GM21723 (cell line): ENCODE measurements around the gene ATAD1.
"Not testable (repeated sequence)": the region's sequence is repeated elsewhere in the genome, so short reads cannot be mapped to it uniquely, and the experiment has no call there.

Source experiments
- ATAC-seq: cut with Tn5 transposase; IDR thresholded peaks from one replicate; pipeline ENCODE4 v1.9.1; 2021; ENCODE audit warnings: mild to moderate bottlenecking, moderate library complexity; ENCODE audit not compliant: unreplicated experiment

Gene ATAD1, protein sequence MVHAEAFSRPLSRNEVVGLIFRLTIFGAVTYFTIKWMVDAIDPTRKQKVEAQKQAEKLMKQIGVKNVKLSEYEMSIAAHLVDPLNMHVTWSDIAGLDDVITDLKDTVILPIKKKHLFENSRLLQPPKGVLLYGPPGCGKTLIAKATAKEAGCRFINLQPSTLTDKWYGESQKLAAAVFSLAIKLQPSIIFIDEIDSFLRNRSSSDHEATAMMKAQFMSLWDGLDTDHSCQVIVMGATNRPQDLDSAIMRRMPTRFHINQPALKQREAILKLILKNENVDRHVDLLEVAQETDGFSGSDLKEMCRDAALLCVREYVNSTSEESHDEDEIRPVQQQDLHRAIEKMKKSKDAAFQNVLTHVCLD

DNA sequence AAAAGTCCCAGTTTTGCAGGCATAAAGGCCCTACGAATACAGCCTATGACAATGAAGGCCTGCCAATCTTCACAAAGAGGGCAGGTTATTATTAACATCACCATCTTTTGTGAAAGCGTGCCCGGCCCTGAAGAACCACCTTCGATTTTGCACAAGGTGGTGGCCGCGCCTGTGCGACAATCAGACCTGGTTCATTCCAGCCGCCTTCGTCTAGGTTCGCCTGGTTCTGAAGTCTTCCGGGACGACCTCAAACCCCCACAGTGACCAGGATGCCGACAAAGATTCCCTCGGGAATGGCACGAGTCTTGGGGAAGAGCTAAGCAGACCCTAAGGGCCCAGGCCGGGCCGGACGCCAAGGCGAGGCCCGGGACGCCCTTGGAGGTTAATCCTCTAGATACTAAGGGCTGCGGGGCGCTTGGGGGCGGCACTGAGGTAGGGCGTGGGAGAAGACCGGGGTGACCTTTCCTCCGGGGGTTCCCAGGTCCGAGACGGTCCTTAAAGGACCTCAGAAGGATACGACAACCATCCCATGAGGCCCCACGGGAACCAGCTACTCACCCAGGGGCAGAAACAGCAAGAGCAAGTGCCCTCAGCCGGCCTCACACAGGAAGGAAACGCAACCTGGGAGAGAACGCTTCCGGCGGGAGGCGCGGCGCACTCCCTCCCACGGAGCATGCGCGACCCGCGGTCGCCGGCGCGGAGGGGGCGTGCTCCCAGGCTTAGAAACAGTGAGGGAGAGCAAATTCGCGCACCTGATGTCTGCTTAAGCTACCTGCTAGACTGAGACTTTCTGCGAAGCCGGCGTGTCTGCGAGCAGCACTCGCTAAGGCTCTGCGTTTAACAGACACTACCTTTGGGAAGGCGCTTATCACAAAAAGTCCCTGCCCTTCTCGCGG lies at the start of gene ATAD1:
Gene ATAD1, minus strand, starts transcription at position 618 of the 896 bp plus-strand sequence. CDS start 3,627 bp downstream, outside the sequence.
- peak; percentile 68 for ATAC-seq

DNA sequence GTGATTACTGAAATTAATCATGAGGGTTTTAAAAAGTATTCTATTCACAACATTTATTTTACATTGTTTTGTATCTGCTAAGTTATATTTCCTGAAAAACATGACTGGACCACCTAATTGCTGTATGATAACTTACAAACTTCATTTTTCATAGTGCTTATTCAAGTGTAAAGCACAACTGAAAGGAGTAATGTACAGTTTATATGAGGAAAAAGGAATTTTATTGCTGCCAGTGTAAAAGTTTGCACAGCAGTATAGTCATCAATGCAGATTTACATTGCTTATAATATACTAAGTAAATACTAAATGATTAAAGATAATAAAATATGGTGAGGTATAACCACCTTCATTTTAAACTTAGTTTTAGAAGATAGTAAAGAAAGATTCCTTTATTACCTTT lies 49.4 kb upstream of the ATAD1 start:
- no peak for ATAC-seq

DNA sequence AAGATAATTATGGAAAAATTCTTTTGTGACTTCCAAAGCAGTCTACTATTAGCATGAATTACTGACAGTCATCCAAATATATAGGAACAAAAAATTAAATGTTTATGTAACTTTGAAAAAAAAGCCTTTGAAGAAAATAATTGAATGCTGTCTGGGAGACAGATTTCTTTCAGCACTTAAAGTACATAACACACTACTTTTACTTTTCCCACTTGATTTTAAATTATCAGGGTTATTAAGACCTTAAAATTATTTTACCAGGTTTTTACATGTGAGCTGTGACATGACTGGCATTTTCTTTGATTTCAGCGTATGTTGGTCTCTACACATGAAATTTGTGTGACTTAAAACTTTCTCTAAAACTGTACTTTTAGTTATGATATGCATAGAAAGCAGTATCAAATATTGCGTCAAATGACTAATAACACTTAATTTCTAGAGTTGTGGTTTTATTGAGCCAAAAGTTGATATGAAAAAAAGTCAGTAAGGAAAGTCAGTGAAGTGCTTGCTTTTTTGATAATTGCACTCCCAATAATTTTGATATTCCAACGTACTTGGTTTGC lies 48.5 kb upstream of the ATAD1 start:
- no peak for ATAC-seq

DNA sequence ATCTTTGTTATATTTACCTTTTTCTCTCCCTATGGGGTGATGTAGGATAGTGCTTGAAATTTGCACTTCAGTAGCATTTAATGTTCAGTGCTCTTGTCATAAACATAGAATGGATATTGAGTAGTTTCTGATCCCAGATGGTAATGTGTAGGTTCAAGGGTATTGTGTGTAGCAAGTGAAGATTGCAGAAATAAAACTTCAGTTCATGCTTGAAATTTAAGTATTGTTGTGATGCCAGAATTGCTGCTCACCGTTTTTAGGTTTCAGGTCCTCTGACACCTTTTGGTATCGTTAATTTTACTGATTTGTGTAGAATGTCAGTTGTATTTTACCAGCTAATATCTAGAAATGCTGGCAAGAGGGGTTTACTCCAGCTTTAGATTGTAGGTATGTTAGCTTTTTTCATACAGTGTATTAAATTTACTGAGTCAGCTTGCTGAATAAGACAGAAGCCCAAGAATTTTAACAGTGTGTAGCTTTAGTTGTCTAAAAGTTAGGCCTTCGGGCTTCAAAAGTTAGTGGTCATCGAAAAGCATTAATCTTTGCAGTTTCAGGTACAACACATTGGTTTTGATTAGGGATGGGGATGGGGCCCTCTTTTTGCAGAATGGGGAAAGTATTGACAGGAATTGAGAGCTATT lies 47.3 kb upstream of the ATAD1 start:
- ATAC-seq, result no peak

DNA sequence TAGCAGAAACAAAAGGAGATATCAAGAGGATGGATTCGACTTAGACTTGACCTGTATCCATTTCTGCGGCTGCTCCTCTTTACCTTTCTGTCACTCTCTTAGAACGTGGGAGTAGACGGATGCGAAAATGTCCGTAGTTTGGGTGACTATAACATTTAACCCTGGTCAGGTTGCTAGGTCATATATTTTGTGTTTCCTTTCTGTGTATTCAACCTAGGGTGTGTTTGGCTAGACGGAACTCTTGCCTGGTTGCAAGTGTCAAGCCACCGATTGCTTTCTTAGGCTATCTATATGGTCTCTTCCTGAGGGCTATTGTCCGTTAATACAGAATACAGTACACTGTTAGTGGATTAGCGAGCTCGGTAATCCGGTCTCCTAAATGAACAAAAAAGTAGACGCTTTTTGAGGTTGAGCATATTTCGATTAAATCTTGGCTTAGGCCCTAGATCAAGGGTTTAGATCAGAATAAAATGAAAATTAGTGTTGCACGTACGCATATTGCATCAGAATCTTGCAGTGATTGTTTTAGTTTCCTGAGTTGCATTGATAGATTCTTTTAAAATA lies 46.6 kb upstream of the ATAD1 start:
- no peak for ATAC-seq

DNA sequence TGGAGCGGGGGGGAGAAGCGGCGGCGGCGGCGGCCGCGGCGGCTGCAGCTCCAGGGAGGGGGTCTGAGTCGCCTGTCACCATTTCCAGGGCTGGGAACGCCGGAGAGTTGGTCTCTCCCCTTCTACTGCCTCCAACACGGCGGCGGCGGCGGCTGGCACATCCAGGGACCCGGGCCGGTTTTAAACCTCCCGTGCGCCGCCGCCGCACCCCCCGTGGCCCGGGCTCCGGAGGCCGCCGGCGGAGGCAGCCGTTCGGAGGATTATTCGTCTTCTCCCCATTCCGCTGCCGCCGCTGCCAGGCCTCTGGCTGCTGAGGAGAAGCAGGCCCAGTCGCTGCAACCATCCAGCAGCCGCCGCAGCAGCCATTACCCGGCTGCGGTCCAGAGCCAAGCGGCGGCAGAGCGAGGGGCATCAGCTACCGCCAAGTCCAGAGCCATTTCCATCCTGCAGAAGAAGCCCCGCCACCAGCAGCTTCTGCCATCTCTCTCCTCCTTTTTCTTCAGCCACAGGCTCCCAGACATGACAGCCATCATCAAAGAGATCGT lies 46.0 kb upstream of the ATAD1 start:
- peak; percentile 0 for ATAC-seq

DNA sequence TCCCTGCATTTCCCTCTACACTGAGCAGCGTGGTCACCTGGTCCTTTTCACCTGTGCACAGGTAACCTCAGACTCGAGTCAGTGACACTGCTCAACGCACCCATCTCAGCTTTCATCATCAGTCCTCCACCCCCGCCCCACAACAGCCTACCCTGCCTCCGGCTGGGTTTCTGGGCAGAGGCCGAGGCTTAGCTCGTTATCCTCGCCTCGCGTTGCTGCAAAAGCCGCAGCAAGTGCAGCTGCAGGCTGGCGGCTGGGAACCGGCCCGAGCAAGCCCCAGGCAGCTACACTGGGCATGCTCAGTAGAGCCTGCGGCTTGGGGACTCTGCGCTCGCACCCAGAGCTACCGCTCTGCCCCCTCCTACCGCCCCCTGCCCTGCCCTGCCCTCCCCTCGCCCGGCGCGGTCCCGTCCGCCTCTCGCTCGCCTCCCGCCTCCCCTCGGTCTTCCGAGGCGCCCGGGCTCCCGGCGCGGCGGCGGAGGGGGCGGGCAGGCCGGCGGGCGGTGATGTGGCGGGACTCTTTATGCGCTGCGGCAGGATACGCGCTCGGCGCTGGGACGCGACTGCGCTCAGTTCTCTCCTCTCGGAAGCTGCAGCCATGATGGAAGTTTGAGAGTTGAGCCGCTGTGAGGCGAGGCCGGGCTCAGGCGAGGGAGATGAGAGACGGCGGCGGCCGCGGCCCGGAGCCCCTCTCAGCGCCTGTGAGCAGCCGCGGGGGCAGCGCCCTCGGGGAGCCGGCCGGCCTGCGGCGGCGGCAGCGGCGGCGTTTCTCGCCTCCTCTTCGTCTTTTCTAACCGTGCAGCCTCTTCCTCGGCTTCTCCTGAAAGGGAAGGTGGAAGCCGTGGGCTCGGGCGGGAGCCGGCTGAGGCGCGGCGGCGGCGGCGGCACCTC lies 45.3 kb upstream of the ATAD1 start, which contains the start of the genes KLLN and PTEN:
Gene KLLN, minus strand, starts transcription at position 481 of the 891 bp plus-strand sequence. CDS start 1,046 bp downstream, outside the sequence.
Gene PTEN, plus strand, starts transcription at position 573 of the 891 bp plus-strand sequence. CDS start 845 bp downstream, outside the sequence.
- ATAC-seq, result peak; percentile 35

DNA sequence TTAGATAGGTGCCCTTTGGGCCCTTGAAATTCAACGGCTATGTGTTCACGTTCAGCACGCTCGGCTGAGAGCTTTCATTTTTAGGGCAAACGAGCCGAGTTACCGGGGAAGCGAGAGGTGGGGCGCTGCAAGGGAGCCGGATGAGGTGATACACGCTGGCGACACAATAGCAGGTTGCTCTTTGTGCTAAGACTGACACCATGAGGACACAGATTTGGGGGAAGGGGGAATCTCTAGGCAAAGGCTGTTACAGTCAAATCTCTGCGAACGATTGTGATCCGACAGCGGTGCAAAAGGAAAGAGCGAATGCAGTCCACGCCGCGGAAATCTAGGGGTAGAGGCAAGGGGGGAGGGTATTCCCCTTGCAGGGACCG lies 44.6 kb upstream of the ATAD1 start:
- peak; percentile 10 for ATAC-seq

DNA sequence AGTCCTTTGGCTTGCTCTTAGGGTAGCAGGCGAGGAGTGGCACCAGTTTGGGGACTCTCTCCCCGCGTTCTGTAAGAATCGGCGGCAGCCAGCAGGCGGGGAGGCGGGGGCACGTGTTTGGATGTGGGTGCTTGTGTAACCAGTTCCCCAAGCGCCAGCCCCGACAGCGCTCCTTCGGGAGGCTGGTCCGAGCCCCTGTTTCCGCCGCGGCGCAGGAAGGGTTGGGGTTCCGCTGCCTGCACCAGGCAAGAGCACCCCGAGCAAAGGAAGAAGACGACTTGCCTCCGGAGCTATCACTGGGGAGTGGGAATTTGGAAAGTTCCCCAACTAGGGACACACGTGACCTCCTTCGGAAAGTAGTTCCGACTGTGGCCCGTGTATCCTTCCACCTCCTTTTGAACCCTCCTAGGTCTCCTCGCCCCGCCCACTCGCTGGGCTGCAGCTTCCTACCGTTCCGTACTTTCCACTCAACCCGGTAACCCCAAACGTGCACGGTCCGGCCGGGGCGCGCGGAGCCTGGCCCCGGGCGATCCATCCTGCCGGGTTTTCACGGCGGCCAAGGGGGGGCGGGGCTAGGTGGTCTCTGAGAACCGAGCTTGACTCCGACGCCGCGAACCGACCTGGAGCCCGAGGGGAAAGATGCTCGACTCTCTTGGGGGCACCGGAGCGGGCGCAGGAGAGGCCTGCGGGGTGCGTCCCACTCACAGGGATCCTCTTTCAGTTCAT lies 44.1 kb upstream of the ATAD1 start:
- ATAC-seq, result peak; percentile 51

DNA sequence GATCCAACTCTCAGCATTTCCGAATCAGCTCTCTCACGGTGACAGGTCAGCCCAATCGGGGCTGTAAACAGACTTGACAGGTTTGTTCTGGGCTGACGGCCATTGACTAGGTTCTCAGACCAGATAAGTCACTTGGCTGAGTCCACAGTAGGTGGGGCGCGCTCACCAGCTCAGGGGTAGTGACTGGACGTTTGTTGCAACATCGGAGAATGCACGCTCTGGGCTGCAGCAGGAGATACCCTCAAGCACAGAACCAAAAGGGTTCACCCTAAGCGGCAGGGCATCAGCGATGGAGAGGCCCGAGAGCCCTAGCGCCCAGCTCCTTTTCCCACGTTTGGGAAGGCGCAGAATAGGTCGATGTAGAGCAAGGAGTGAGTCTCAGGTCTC lies 43.5 kb upstream of the ATAD1 start:
- ATAC-seq, result peak; percentile 17

DNA sequence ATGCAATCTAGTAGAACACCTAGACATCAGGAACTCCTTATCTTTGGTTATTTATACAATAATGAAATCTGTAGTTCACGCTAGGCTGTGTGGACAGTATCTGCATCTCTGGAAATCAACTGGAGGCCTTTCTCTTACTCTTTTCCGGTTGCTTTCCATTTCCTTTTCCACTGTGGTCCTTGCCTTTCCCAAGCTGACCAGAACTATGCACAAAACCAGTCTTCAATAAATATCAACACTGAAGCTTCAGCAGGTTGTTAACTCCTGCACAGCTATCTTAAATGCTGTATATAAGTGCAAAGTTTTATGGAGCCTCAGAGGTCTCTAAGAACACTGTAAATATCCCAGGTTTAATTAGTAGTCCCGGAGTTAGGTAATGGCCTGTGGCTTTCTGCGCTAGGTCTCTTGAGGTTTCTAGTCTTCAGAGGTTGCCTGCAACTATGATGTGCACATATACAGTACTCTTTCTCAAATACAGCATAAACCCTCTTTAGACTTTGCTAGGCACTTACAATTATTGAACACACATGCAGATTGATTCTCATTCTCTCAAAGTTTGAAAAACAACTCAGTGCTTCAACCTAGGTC lies 42.9 kb upstream of the ATAD1 start:
- no peak for ATAC-seq

DNA sequence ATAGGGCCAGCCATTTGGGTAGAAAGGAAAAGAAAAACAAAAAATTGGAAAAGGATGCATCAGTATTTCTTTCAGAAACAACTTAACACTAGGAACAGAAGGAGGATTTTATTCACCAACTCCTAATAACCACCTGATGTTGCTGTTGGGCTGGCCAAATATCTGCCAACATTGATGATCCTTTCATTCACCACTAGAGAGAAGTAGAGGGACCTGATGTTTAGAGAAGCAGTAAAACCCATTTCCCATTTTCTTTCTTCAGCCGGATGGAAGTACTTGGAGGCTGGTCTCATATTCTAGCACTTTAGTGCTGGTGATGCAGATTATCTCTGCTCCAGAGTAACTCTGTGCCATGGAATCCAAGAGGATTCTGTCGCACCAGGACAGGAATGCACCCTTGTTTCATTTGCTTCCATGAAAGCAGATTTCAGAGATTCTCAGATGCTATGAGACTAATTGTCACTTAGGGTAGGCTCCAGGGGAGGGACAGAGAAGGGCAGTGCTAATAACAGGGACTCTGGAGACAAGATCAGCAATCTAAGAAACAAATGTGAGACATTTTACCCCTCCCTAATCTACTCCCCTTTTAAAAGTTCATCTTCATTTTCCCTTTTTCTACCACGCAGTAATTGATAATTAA lies 42.2 kb upstream of the ATAD1 start:
- no peak for ATAC-seq

DNA sequence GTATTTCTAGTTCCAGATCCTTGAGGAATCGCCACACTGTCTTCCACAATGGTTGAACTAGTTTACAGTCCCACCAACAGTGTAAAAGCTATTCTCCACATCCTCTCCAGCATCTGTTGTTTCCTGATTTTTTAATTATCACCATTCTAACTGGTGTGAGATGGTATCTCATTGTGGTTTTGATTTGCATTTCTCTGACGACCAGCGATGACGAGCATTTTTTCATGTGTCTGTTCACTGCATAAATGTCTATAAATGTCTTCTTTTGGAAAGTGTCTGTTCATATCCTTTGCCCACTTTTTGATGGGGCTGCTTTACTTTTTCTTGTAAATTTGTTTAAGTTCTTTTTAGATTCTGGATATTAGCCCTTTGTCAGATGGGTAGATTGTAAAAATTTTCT lies 37.6 kb upstream of the ATAD1 start:
- ATAC-seq, result not testable (repeated sequence)

DNA sequence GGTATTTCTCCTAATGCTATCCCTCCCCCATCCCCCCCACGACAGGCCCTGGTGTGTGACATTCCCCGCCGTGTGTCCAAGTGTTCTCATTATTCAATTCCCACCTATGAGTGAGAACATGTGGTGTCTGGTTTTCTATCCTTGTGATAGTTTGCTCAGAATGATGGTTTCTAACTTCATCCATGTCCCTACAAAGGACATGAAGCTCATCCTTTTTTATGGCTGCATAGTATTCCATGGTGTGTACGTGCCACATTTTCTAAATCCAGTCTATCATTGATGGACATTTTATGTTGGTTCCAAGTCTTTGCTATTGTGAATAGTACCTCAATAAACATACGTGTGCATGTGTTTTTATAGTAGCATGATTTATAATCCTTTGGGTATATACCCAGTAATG lies 37.2 kb upstream of the ATAD1 start:
- not testable (repeated sequence) for ATAC-seq

DNA sequence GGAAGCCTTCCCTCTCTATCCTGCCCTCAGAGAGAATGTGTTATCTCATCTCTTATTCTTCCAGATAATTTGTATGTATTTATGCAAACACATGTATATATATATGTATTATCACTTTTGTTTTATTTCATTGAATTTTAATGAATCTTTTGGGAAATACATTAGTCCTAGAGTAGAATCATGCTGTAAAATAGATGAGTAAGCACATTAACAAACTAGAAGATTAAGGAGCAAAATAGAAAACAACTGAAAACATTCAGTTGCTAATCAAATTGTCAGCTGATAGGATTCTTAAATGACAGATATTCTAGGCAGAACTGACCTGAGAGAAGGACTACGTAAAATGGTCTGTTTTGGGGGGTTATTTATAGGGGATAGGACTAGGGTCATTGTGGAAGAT lies 34.1 kb upstream of the ATAD1 start:
- no peak for ATAC-seq

DNA sequence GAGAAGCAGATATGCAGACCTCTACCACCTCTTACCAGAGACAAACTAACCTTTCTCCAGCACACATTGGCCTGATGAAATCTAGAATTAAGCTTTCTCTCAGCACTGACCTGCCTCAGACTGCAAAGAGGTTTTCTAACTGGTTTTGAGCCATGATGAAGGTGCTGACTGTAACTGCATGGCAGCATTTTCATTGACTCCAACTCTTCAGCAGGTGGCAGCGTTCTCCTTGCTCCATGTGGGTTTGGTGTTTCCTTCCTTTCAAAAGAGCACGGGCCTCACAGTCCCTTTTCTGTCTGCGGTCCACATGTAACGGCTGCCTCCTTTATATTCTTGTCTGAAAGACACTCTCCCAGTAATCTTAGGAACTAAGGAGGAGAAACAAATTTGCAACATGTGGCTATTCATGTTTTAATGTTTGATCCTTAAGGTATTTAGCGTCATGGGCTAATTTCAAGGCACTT lies 32.7 kb upstream of the ATAD1 start:
- ATAC-seq, result no peak

DNA sequence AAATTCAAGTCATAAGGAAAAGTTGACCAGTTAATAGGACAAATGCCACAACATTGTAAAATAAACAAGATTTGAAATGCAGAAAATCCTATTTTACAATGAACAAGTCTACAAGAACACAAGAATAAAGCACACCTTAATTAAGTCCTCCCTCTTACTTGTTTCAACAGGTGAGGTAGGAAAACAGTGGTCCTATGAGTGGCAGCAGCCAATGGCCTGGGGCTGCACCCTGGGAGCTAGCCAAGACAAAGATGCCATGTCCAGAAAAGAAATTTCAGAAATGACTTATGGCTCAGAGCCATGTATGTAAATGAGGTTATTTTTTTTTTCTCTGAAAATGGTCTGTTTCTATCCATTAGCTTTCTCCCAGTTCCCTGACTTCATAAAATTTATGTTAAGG lies 31.0 kb upstream of the ATAD1 start:
- ATAC-seq, result no peak

DNA sequence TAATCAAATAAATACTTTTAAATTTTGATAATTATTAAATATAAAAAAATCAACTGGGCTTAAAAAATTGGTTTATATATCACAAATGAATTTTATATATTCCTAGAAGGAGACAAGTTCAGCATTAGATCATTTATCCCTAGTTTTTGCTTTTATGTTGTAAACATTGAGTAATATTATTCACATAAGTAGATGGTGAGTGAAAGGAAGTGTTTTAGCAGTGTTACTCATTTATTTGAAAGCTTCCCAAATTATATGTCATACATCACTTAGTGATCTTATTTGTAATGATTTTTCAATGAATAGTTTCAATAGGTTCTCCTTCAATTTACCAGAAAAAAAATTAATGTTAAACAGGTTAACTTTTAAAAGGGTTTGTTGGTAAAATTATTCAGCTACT lies 29.5 kb upstream of the ATAD1 start:
- no peak for ATAC-seq
